NCI-H524 (cell line): ENCODE results near the gene PWWP2B.
A peak's percentile ranks its signal among the peaks of the same experiment; 100 is the strongest.
"Not testable (repeated sequence)": the region's sequence is repeated elsewhere in the genome, so short reads cannot be mapped to it uniquely, and the experiment has no call there.

Source experiments
- DNase-seq, 2 experiments: peaks; one replicate each; lab custom pipeline; 2025; lab: John Stamatoyannopoulos, UW

Gene PWWP2B

DNA sequence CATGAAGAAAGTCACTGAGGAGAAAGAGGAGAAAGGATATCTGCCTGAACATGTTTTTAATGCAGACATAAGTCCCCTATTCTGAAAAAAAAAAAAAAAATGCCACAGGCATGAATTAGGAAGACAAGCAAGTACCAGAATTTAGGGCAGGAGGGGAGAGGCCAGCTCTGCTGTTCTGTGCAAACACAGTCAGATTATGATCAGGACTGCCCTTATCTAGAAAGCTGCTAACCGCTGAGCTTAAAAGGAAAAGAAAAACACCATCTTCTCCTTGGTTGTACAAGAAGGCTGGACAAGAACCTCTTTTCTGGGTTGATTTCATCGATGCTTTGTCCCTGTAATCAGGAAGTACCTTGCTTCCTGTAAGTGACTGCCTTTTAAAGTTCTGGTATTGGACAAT, 15.3 kb upstream of the PWWP2B start:
- no peak for DNase-seq

DNA sequence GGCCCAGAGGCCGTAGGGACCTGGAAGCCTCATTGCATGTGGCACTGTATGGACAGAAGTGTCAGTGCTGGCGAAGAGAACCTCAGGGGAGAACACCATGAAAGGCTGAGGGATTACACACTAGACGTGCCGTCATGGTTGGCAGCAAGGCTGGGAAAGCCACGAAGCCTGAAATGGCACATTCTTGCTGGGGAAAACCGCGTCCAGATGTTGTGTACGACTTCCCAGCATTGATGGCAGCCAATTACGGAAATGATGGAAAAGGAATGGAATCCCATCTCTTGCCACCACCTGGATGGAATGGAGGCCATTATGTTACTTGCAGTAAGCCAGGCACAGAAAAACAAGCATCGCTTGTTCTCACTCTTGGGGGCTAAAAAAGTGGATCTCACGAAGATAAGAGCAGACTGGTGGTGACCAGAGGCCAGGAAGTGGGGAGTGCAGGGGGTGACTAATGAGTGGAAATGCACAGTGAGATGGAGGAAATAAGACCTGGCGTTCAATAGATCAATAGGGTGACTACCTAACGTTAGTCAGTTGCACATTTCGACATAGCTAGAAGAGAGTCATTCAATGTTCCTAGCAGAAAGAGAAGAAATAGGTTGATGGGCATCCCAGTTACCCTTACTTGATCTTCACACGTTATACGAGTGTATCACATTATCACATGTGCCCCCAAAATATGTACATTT, 14.6 kb upstream of the PWWP2B start:
- DNase-seq, result no peak

DNA sequence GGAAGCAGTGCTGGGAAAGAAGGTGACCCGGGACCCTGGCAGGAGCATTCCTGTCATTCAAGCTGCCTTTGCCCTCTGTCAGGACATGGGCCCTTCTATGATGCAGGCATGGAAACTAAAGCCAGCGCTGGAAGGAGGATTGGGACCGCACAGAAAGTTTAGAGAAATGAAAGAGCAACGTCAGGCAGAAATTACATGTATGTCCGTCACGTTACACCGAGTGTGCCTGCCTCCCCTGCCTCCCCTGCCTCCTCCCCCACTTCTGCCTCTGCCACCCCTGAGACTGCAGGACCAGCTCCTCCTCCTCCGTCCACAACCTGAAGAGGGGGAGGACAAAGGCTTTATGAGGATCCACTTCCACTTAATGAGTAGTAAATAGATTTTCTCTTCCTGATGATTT, 13.9 kb upstream of the PWWP2B start:
- no peak for DNase-seq

DNA sequence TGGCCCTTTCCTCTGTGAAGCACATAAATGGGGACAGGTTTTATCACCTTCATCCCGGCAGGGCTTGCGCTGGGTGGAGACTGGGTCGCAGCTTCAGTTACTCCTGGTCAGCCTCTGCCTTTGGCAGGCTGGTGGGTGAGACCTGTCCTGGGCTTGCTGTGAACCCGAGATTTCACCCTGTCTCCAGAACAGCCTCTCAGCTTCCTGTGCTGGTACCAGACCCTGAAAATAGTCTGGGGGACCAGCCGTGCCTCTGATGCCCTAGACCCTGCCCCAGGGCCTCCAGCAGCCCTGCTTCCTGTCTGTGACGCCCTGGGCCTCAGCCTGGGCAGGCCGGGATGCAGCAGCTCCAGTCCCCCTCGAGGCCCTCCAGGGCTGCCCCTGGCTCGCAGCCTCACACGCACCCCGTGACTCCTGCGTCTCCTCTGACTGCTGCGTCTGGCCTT, 13.2 kb upstream of the PWWP2B start:
- DNase-seq, result no peak

DNA sequence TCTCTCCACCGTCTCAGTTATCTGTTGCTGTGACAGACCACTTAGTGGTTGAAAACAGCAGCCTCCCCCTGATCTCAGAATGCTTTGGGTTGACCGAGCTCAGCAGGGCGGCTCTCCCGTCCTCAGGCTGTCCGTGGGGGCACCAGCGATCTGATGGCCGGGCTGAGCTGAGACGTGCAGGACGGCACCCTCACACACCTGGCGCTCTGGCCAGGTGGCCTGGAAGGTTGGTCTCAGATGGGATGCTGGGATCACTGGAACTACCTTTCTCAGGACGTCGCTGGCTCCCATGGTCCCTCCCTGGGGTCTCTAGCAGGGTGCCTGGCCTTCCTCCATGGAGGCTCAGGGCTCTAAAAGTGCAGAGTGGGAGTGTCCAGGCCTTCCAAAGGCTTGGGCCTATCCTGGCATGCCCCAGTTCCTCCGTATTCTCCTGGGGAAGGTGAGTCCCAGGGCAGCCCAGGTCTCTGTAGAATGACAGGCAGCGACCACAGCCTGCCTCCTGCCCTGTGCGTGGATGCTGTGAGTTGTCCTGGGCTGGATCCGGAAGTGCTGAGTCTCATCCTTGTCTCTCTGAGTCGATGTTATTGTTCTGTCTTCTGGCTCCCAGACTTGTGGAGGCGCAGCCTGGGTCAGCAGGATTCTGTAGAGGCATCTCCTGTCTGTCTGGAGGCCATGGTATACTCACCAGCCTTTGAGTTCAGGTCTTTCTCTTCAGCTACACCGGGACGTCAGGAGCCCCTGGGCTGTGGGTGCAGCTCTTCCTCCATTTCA, 12.2 kb upstream of the PWWP2B start:
- no peak for DNase-seq

DNA sequence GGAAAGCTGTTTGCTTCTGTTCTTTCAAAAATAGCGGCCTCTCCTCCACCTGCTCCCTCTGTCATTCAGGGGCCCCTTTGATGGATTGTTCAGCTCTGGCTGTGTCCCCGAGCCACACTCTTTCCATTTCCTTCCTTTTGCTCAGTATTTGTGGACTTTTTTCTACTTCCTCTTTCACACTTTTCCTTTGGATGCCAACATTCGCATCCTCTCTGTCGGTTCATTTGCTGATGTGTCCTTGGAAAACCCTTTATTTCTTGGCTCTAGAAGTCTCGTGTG, 11.7 kb upstream of the PWWP2B start:
- DNase-seq, result no peak

DNA sequence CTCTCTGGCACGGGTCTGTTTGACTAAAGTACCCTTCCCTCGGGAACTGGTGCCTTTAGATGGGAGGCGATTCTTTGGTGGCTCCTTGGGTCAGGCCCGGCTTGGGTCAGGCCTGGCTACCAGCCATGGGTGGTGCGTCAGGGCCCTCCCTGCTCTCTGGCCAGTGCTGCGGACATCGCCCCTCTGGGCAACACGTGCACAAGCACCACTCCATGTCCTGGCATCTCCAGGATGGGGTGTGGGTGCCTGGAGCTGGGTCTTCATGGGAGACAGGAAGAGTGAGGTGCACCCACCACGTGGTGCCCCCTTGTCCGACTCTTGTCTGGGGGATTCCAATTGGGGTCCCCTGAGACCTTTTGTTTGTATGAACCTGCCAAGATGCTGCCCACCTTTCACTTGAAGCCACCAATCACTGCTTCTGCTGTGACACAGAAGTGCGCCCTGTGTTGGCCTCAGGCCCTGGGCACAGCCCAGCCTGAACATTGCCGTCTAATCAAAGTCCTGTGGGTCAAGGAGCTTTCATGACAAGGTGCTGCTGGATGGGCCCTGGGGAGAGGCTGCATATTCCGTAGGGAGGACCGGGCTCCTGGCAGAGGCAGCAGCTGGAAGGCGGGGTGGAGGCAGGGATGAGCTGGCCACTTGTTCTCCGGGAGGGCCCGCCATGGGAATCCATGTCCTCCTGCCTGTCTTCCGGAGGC, 11.1 kb upstream of the PWWP2B start:
- no peak for DNase-seq

DNA sequence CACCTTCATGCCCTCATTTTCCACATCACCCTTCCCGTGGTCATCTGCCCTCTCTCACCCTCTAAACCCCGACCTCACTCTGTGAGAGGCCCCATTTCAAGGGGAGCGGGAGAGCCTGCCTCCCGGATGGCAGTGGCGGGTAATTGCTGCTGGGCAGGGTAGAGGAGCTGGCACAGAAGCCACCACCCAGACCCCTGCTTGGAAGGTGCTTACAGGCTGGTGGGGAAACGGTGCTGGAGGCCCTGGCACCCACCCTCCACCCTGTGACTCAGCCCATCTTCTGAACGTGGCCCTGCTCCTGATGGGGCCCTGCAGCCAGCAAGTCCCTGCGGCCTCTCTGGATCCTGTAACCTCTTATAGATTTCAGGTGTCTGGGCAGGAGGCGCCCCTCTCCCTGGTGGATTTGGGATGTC, 10.6 kb upstream of the PWWP2B start:
- DNase-seq, result no peak

DNA sequence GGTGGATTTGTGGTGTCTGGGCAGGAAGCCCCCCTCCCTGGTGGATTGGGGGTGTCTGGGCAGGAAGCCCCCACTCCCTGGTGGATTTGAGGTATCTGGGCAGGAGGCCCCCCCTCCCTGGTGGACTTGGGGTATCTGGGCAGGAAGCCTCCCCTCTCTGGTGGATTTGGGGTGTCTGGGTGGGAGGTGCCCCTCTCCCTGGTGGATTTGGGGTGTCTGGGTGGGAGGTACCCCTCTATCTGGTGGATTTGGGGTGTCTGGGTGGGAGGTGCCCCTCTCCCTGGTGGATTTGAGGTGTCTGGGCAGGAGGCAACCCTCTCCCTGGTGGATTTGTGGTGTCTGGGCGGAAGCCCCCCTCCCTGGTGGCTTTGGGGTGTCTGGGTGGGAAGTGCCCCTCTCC, 10.1 kb upstream of the PWWP2B start:
- not testable (repeated sequence) for DNase-seq

DNA sequence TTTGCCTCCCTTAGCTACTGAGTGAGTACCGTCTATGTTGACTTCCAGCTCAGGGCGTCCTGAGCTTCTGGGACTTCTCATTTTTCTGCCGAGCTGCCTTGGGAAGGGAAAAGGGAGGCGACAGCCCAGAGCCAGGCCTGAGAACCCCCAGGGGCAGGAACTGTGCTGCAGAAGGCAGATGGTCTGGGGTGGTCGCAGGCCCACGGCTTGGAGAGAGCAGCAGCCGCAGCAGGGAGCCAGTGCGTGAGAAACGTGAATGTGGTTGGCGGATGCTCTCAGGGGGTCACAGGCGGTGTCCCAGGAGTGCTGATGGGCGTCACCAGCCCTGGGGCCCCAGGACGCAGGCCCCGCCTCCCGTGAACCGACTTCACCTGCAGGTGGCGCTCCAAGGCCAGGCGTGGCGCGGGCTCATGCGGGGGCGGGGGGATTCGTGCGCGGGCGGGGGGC, 9.2 kb upstream of the PWWP2B start:
- DNase-seq, result peak in 1 of 2 experiments; percentile 27

DNA sequence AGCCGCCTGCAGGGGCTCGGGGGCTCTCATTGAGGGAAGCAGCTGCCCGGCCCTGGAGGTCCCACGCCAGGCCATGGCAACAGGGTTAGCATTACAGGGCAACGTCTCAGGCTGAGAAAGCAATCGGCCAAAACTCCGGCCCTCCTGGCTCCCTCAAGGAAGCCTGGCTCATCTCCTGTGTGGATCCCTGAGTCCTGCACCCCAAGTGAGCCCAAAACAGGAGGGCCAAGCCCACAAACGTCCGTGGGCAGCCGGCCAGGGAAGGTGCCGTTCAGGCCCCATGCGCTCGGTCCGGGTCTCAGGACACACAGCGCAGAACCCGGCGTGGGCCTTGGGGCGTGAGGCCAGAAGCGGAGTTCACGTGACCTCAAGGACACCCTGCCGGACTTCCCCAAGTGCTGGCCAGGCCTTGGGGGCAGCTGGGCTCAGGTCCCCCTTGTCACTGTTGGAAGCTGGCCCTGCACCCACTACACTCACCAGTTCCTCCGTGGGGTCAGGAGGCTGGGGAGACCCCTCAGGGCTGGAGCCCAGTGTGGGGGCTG, 8.0 kb upstream of the PWWP2B start:
- no peak for DNase-seq

DNA sequence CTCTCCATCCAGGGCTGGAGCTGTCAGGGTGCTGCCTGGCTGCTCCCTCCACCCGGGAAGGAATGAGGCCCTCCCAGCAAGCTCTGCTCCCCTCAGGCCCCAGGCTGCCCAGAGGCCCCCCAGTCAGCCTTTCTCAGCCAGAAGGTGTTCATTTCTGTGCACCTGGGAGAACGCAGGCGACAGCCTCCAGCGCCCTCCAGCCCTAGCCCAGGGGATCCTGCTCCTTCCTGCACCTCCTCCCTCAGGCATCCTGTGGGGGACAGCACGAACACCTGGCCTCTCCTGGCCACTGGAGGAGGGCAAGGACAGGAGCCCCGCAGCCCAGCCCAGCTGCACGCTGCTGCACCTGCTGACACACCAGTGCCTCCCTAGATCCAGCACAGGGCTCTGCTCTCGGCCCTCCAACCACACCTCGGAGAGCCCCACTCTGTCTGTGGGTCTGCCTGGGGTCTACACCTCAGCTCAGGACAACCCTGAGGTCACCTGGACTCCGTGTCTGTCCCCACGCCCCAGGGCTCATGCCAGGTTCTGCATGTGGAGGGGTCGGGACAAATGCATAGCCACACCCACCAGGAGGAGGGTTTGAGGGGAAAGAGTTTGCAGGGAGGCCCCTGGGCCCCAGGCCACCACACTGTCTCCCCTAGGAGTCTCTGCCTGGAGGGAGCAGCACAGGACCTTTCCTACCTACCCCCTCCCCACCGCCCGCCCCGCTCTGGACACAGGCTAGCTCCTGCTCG, 7.4 kb upstream of the PWWP2B start:
- no peak for DNase-seq

DNA sequence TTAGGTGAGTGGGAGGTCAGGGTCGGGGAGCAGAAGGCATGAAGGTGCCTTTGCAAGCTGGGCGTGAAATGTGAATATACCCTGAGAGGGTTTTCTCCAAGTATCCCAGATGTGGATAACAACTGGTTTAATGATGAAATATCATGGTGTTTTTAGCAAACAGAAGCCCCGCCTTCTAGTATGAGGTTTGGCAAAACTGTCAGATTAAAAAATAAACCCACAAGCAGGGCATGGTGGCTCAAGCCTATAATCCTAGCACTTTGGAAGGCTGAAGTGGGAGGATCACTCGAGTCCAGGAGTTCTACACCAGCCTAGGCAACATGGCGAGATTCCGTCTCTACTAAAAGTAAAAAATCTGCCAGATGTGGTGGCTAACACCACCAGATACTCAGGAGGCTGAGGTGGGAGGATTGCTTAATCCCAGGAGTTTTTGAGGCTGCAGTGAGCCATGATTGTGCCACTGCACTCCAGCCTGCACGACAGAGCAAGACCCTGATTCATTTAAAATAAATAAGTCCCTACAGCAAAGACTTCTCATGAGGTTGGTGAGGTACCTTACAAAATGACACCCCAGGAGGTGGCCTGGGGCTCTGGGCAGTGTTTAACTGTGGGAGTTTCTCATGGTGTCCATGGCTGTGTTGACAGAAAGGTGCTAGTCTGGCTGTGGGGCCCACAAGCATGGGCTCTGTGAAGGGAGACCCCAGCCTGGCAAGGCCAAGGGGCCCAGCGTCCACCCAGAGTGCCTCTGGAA, 6.7 kb upstream of the PWWP2B start:
- DNase-seq, result no peak

DNA sequence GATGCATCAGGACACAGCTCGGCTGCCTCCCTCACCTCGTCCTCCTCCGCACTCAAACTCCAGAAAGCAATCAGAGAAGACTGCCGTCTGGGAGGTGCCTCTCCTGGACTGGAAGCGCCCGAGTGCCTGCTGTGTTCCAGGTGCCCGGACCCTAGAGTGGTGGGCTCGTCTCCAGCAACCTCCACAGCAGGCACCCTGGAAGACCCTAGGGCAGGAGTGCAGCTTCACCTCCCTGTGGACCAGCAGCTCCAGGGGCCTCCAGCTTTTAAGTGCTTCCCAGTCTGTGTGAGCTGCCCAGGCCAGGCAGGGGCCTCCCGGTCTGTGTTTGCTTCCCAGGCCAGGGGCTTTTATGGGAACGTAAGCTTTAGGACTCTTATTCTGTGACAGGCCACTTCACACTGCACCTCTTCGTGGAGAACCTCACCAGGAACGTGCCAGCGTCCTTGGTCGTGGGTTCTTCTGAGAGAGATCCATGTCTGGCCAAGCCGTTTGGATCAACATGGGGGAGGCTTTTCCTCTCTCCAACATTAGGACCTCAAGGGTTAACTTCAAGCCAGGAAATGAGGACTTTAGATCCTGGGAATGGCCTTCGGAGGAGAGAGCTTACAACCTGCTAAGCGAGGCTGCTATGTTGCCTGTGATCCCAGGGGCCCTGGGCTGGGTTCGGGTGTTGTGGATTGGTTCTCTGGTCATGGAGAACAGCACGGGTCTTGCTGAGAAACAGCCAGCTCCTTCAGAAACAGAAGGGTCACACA, 5.9 kb upstream of the PWWP2B start:
- DNase-seq, result no peak

DNA sequence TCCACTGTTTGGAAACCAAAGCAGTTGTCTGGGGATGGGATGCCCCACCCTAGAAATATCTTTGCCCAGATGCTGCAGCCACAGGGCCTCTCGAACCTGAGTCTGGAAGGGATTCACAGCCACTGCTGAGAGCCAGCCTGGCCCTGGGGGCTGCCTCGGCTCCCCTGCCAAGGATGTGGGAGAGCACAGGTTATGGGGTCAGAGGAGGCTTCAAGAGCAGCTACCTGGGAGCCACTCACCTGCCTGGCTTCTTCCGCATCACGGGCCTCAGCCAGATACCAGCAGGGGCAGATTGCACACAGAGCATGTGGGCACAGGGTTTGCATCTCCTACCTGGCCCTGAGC, 5.4 kb upstream of the PWWP2B start:
- DNase-seq, result no peak

DNA sequence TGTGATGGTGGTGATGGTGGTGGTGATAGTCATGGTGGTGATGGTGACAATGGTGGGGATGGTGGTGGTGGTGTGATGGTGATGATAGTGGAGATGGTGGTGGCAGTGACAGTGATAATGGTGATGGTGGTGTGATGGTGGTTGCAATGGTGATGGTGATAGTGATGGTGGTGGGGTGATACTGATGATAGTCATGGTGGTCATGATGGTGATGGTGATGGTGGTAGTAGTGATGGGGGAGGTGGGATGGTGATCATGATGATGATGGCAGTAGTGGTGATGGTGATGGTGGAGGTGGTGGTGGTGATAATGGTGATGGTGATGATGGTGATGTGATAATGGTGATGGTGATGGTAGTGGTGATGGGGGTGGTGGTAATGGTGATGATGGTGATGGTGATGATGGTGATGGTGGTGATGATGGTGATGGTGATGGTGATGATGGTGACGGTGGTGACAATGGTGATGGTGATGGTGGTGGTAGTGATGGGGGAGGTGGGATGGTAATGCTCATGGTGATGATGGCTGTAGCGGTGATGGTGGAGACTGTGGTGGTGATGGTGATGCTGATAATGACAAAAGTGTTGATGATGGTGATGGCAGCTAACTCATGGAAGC, 4.7 kb upstream of the PWWP2B start:
- DNase-seq, result no peak

DNA sequence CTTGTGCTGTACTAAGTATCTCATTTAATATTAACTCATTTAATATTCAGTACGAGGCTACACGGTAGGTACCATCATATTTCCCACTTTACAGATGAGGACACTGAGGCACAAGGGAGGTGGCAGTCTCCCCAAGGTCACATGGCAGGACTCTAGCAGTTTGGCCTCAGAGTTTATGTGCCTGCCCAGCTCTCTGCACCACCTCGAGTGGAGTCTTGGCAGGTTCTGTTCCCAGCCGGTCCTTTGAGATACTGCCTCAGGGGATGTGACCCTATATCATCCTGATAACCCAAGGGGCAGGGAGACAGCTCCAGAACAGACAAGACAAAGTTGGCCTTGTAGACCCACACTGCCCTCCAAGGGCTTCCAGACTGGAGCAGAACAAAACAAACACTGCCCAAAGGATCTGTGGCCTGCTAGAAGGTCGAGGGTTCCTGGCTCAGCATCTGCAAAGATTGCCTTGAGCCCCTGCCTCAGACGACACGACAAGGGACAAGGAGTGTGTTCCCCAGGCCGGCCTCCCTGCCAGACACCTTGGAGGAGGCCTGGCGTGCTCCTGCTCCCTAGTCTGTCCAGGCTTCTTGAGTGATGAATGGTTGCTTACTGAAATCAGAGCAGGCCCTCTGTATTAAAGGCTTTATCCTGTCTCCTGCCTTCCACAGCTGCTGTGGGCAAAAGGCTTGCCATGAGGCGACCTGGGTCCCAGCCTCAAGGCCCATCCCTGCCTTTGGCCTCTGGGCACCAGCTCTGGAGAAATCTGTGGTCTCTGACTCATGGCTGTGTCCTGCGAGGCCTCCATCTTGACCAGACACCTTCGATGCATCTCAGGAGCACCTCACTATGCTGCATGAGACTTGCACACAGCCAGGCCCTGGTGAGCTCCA, 3.9 kb upstream of the PWWP2B start:
- no peak for DNase-seq

DNA sequence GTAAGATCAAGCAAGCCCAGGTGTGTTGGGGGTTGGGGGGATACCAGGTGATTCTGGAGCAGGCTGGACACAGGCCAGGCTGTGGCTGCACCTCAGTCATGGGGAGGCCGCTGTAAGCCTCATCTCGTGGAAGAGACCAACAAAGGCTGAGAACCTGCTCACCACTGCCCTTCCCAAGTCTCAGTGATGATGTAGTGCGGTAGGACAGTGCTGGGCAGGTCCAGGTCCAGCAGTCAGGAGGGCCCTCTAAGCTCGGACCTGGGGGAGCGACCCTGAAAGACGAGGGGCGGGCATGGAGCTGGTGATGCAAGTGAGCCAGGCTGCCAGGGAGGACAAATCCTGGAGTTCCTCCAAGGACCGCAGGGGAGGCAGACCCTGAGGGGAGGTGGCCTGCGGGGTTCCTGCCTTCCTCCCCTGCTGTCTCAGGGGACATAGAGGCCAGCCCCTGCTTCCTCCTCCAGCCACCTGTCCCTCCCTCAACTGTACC, 3.3 kb upstream of the PWWP2B start:
- no peak for DNase-seq

DNA sequence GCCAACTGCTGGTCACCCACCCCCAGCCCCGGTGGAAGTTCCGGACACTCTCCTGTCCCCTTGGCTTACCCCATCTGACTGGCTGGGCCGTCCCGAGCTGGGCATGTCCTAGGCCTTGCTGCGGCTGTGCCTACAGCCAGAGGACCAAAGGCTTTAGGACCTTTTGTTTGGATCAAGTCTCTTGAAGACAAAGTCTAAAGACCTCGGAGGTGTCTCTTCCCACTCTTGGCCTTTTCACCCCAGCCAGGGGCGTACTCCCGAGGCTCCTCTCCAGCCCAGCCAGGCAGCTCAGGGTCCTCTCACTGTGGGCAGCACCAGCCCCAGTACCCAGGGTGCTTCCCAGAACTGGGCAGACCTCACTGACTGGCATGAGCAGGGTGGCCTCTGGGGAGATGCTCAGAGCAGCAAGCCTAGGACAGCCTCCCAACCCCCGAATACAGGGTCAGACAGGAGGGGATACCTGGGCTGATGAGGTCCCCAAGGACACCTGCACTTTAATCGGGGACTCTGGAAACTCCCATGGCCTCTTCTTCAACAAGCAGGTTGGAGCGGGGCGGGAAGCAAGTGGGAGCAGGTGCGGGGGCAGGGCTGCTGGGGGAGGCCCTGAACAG, 2.7 kb upstream of the PWWP2B start:
- DNase-seq, result no peak
